IMR-90 (cell line): ENCODE data around the gene GALNT9. TPM values are rescaled to one million over a fixed set of nuclear protein-coding genes. Genes with fewer than 3 reads are reported as not detected.

Experiments used
- ATAC-seq: fragments of 200-7000 bp; cut with Tn5 transposase; 2 replicates; pipeline ENCODE4 v1.9.1; 2020; ENCODE audit warnings: low read depth, mild to moderate bottlenecking, moderate library complexity
- BruUV-seq: library from RNA; stranded (reverse); fragments of 400-500 nt; replicated peaks from 2 replicates; lab custom pipeline; 2021; lab: Mats Ljungman, UMichigan
- CTCF ChIA-PET: fragments of 300-600 bp; formaldehyde crosslinking; extraction: SDS; loops from one replicate; lab custom pipeline; 2021; ENCODE audit warnings: antibody characterized with exemption; lab: Yijun Ruan, JAX
- POLR2A ChIA-PET: fragments of 300-600 bp; sonication (Branson Sonifier 250); formaldehyde crosslinking; loops from one replicate; lab custom pipeline; 2022; ENCODE audit warnings: antibody characterized with exemption; ENCODE audit not compliant: unreplicated experiment; lab: Charles Lee
- DNase-seq: peaks from one replicate; pipeline ENCODE4 v3.0.0; 2013
- H2AFZ ChIP-seq: replicated peaks from 2 replicates; pipeline ENCODE3; 2013; ENCODE audit warnings: low read length, mild to moderate bottlenecking; ENCODE audit not compliant: poor library complexity
- H2AK5ac ChIP-seq: 2 replicates; pipeline ENCODE4 v1.6.1; 2013; ENCODE audit warnings: low read depth, low read length, inconsistent platforms
- H2AK9ac ChIP-seq: replicated peaks from 2 replicates; pipeline ENCODE3; 2013; ENCODE audit warnings: mild to moderate bottlenecking, low read depth, low read length, moderate library complexity; ENCODE audit not compliant: poor library complexity
- H2BK120ac ChIP-seq: 2 replicates; pipeline ENCODE4 v1.6.1; 2013; ENCODE audit warnings: low read depth, low read length, inconsistent platforms
- H2BK15ac ChIP-seq: 3 replicates; pipeline ENCODE4 v1.6.1; 2013; ENCODE audit warnings: low read depth, low read length, inconsistent platforms
- H2BK20ac ChIP-seq: 2 replicates; pipeline ENCODE4 v1.6.1; 2013; ENCODE audit warnings: low read depth, mild to moderate bottlenecking, inconsistent platforms, low read length, moderate library complexity
- H2BK5ac ChIP-seq: 2 replicates; pipeline ENCODE4 v1.6.1; 2013; ENCODE audit warnings: mild to moderate bottlenecking, low read depth, low read length, inconsistent platforms; ENCODE audit not compliant: poor library complexity, severe bottlenecking
- H3K14ac ChIP-seq: replicated peaks from 2 replicates; pipeline ENCODE4 v1.6.1; 2013; ENCODE audit warnings: low read depth, low read length, inconsistent platforms
- H3K18ac ChIP-seq: 2 replicates; pipeline ENCODE4 v1.6.1; 2013; ENCODE audit warnings: low read depth, low read length, control low read depth
- H3K23ac ChIP-seq: 2 replicates; pipeline ENCODE4 v1.6.1; 2013; ENCODE audit warnings: low read depth, low read length, inconsistent platforms
- H3K27ac ChIP-seq: 2 replicates; pipeline ENCODE4 v1.5.1; 2013; ENCODE audit warnings: mild to moderate bottlenecking, control low read depth, low read length; ENCODE audit not compliant: insufficient read depth
- H3K27me3 ChIP-seq: 2 replicates; pipeline ENCODE4 v1.6.1; 2013; ENCODE audit warnings: low read length; ENCODE audit not compliant: control insufficient read depth, insufficient read depth
- H3K36me3 ChIP-seq: 2 replicates; pipeline ENCODE4 v1.6.1; 2013; ENCODE audit warnings: low read length, mixed read lengths; ENCODE audit not compliant: control insufficient read depth, insufficient read depth
- H3K4ac ChIP-seq: 2 replicates; pipeline ENCODE4 v1.6.1; 2013; ENCODE audit warnings: low read depth, low read length, inconsistent platforms
- H3K4me1 ChIP-seq: 2 replicates; pipeline ENCODE4 v1.6.1; 2013; ENCODE audit warnings: low read length, mixed read lengths; ENCODE audit not compliant: control insufficient read depth, insufficient read depth
- H3K4me2 ChIP-seq: 2 replicates; pipeline ENCODE4 v1.6.1; 2013; ENCODE audit warnings: low read depth, mild to moderate bottlenecking, control low read depth, low read length, moderate library complexity
- H3K4me3 ChIP-seq: 2 replicates; pipeline ENCODE4 v1.5.1; 2013; ENCODE audit warnings: low read depth, mild to moderate bottlenecking, control low read depth, low read length, moderate library complexity; ENCODE audit not compliant: insufficient read depth
- H3K56ac ChIP-seq: 2 replicates; pipeline ENCODE4 v1.6.1; 2013; ENCODE audit warnings: low read length, inconsistent platforms; ENCODE audit not compliant: insufficient read depth; ENCODE audit errors: extremely low read depth
- H3K79me1 ChIP-seq, 2 experiments: 2 replicates each; pipeline ENCODE4 v1.6.1; 2013; ENCODE audit warnings: low read length in 2 of 2, inconsistent platforms in 1 of 2, low read depth in 1 of 2
- H3K9ac ChIP-seq: 2 replicates; pipeline ENCODE4 v1.6.1; 2013; ENCODE audit warnings: low read depth, low read length, control low read depth
- H3K9me1 ChIP-seq: 2 replicates; pipeline ENCODE4 v1.6.1; 2013; ENCODE audit warnings: low read length, inconsistent platforms; ENCODE audit not compliant: insufficient read depth
- H3K9me3 ChIP-seq: 2 replicates; pipeline ENCODE4 v1.6.1; 2013; ENCODE audit warnings: low read length; ENCODE audit not compliant: control insufficient read depth, insufficient read depth
- H4K20me1 ChIP-seq: 2 replicates; pipeline ENCODE4 v1.6.1; 2013; ENCODE audit warnings: low read length, inconsistent platforms; ENCODE audit not compliant: insufficient read depth
- H4K5ac ChIP-seq: 2 replicates; pipeline ENCODE4 v1.6.1; 2013; ENCODE audit warnings: mild to moderate bottlenecking, low read depth, low read length, control low read depth
- H4K8ac ChIP-seq, 2 experiments: 2 replicates each; pipeline ENCODE4 v1.6.1; 2013; ENCODE audit warnings: low read depth in 2 of 2, low read length in 2 of 2, control low read depth in 1 of 2, inconsistent platforms in 1 of 2
- H4K91ac ChIP-seq: 2 replicates; pipeline ENCODE4 v1.6.1; 2013; ENCODE audit warnings: low read depth, low read length, inconsistent platforms; ENCODE audit not compliant: insufficient read depth
- CHD1 ChIP-seq: IDR thresholded peaks from 2 replicates; pipeline ENCODE4 v1.6.1; 2012; ENCODE audit warnings: low read depth, low read length, improper control_type of control experiment
- FOS ChIP-seq: fragments of 150-350 bp; IDR thresholded peaks from 2 replicates; pipeline ENCODE4 v1.6.1; 2016; ENCODE audit warnings: low read depth, low read length
- MAFK ChIP-seq: IDR thresholded peaks from 2 replicates; pipeline ENCODE4 v1.6.1; 2012; ENCODE audit warnings: low read depth, low read length, improper control_type of control experiment
- MAZ ChIP-seq: IDR thresholded peaks from 2 replicates; pipeline ENCODE4 v1.6.1; 2012; ENCODE audit warnings: low read depth, mild to moderate bottlenecking, low read length, improper control_type of control experiment, moderate library complexity, borderline replicate concordance
- NFE2L2 ChIP-seq: fragments of 150-350 bp; IDR thresholded peaks from 2 replicates; pipeline ENCODE4 v1.6.1; 2016; ENCODE audit warnings: low read depth, mild to moderate bottlenecking, low read length
- RAD21 ChIP-seq: IDR thresholded peaks from 2 replicates; pipeline ENCODE4 v1.6.1; 2012; ENCODE audit warnings: low read length, improper control_type of control experiment
- SMC3 ChIP-seq: fragments of 150-350 bp; IDR thresholded peaks from 2 replicates; pipeline ENCODE4 v1.6.1; 2016; ENCODE audit warnings: low read depth, mild to moderate bottlenecking, antibody characterized with exemption, low read length, moderate library complexity
- WGBS, 2 experiments: methylation state at CpG; one replicate each; pipeline versions ENCODE4 v1.1.5 to v1.1.7; 2013; ENCODE audit warnings: missing lambda C conversion rate in 2 of 2; ENCODE audit not compliant: insufficient read length in 1 of 2; ENCODE audit errors: extremely low coverage in 2 of 2; 5-methylcytosine and 5-hydroxymethylcytosine counted together
- dilution Hi-C: fragments of 300-500 bp; cut with HindIII; formaldehyde crosslinking; loops from one replicate; pipeline ENCODE4 v1.14.3; 2018; ENCODE audit warnings: low sequenced_read_pairs; ENCODE audit not compliant: unreplicated experiment
- in situ Hi-C: fragments of 300-500 bp; cut with MboI; formaldehyde crosslinking; loops from 3 replicates; pipeline ENCODE4 v1.14.3; 2019; ENCODE audit warnings: low sequenced_read_pairs, inconsistent platforms, mixed read lengths
- intact Hi-C: fragments of 100-400 bp; cut with micrococcal nuclease; formaldehyde crosslinking; loops from 2 replicates; pipeline ENCODE4 v1.10.0; 2022
- polyA plus RNA-seq, 3 experiments: library from polyadenylated mRNA; depleted of rRNA; stranded (reverse); fragments of >200 nt; gene quantifications; 2 replicates each; pipeline ENCODE4 v1.2.3, GENCODE V29; 2012; ENCODE audit warnings: low replicate concordance in 1 of 3
- total RNA-seq: library from RNA; depleted of rRNA; stranded (reverse); fragments of >200 nt; gene quantifications from 2 replicates; pipeline ENCODE4 v1.2.3, GENCODE V29; 2012
- TF ChIP-seq, protein P1 (sequence below): fragments of 150-350 bp; IDR thresholded peaks from 2 replicates; pipeline ENCODE4 v1.6.1; 2017; ENCODE audit warnings: mild to moderate bottlenecking, antibody characterized with exemption, low read length, low read depth

GALNT9 gene
- total and polyA plus RNA-seq, 2 of the 4 experiments (the other 2 are of a cell fraction) = under 0.01 to 0.12 TPM

DNA sequence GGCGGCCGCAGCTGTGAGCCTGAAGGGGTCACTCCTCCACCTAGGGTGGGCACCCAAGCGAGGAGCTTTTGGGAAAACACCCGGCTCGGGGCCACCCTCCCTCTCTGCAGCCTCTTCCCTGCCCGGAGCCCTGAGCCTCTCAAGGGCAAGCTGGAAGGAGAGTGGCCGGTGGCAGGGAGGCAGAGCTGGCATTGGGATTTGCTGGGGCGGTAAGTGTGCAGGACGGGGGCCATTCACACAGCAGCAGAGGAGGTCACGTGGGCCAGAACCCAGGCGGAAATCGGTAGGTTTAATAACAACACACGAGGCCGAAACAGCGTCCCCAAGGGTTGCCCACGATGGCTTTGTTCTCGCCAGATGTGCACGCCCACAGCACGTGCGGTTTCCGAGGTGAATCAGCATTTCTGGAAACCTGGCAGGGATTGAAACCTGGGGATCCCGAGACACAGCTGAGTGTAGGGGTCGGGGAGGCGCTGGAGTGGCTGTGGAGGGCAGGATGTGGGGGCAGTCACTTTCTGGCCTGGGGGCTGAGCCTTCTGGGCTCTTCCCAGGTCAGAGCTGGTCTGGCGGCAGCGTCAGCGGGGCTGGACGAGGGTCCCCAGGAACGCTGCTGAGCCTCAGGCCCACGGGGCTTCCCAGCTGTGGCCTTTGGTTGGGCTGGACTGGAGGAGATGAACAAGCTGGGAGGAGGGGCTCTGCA, 161.6 kb downstream of the GALNT9 start:
- Histone ChIP-seq H2BK5ac (no peak overlapping the region), H3K9me1 (peaks cover 5% of the 10 kb centered on the region; the same call in 1 of the 2 replicates), H2BK120ac (no peak overlapping the region), H4K20me1 (peaks cover 6% of the 10 kb centered on the region; the same call in 1 of the 2 replicates), H3K23ac (no peak overlapping the region), H3K27me3 (peaks cover 26% of the 10 kb centered on the region; the same call in 1 of the 2 replicates), H3K79me1 (no peaks in the 10 kb centered on the region), H3K36me3 (no peaks in the 10 kb centered on the region), H3K18ac (no peak overlapping the region), H4K91ac (no peak overlapping the region), H3K4me3 (no peak overlapping the region), H3K9me3 (no peaks in the 10 kb centered on the region), H2AK9ac (peak overlapping the region; percentile 42), H3K4ac (no peak overlapping the region), H4K5ac (no peak overlapping the region), H2BK15ac (no peak overlapping the region), H2AFZ (no peak overlapping the region), H3K4me2 (no peak overlapping the region), H3K14ac (no peak overlapping the region), H3K56ac (no peak overlapping the region), H2BK20ac (no peak overlapping the region), H3K4me1 (peaks cover 13% of the 10 kb centered on the region; the same call in 1 of the 2 replicates), H3K27ac (no peak overlapping the region), H3K9ac (no peak overlapping the region), H2AK5ac (no peak overlapping the region), H4K8ac (no peak overlapping the region)
- CTCF ChIA-PET = no interaction called here
- 69% methylated on average over 12 of the region's 30 CpGs; no CpG with 5 or more reads in 1 of the 2 experiments for WGBS, 2 experiments
- in situ Hi-C loops (no loop called here), intact Hi-C loops (no loop called here), dilution Hi-C loops (no loop called here)
- TF ChIP-seq MAFK (no peak), NFE2L2 (no peak), MAZ (no peak), CHD1 (no peak), RAD21 (no peak), SMC3 (no peak), FOS (no peak)
- TF ChIP-seq, protein P1, sequence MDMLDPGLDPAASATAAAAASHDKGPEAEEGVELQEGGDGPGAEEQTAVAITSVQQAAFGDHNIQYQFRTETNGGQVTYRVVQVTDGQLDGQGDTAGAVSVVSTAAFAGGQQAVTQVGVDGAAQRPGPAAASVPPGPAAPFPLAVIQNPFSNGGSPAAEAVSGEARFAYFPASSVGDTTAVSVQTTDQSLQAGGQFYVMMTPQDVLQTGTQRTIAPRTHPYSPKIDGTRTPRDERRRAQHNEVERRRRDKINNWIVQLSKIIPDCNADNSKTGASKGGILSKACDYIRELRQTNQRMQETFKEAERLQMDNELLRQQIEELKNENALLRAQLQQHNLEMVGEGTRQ = no peak
- POLR2A ChIA-PET = no interaction called here
- no TSS peak for BruUV-seq
- DNase-seq (no peak), ATAC-seq (no peak)
